Measurements from ENCODE around the gene TAF1B. TPM values are rescaled to one million over a fixed set of nuclear protein-coding genes. Genes with fewer than 3 reads are reported as not detected.

The TAF1B gene
- total RNA-seq (2013; cell fraction: nucleolus; rRNA removed), result 35.7 and 41.0 TPM in 2 replicates
- total RNA-seq (2014; rRNA removed), result 8.4 and 10.3 TPM in 2 replicates
- 18.3 and 18.8 TPM in 2 replicates for total RNA-seq (2014; rRNA removed; fragmentation: Illumina TruSeq; extraction: Trizol)
- 10.6 and 12.4 TPM in 2 replicates for total RNA-seq (2021)
- 2.5 TPM for polyA plus RNA-seq (2011; ENCODE audit: low read depth)
- polyA plus RNA-seq (2011; rRNA removed), result 15.9 and 19.5 TPM in 2 replicates
- 5.5 and 6.2 TPM in 2 replicates for polyA plus RNA-seq (2011; cell fraction: cytosol; rRNA removed)
- 8.2 and 11.9 TPM in 2 replicates for polyA plus RNA-seq (2011; cell fraction: nucleus; rRNA removed)
- 4.1 and 4.9 TPM in 2 replicates for polyA plus RNA-seq (2012)
- 12.5 and 13.1 TPM in 2 replicates for polyA plus RNA-seq (2014; fragmentation: Illumina TruSeq; extraction: Trizol)
- 1 to 10 TPM; 9.4 to 9.9 TPM for polyA plus RNA-seq (2014; fragmentation: Nextera tagmentation; extraction: Ambion mirVana)
- 8.1 and 8.8 TPM in 2 replicates for polyA plus RNA-seq (2014; rRNA removed)
- polyA plus RNA-seq (2016; fragmentation: Nextera tagmentation; extraction: Ambion mirVana), result 10 to 100 TPM; 12.8 to 15.3 TPM
- 16.2 and 21.2 TPM in 2 replicates for polyA minus RNA-seq (2011; rRNA and poly(A)+ RNA removed)
- polyA minus RNA-seq (2011; cell fraction: cytosol; rRNA and poly(A)+ RNA removed), result 9.1 and 9.5 TPM in 2 replicates
- polyA minus RNA-seq (2011; cell fraction: nucleus; rRNA and poly(A)+ RNA removed), result 23.3 and 37.2 TPM in 2 replicates
- percentile 63 among the genes with signal in this experiment for Bru-seq, nascent RNA
- percentile 57 among the genes with signal in this experiment for BruChase-seq, experiment 1, labeled RNA remaining after a 6-hour chase
- percentile 60 among the genes with signal in this experiment for BruChase-seq, experiment 2, labeled RNA remaining after a 2-hour chase
- long read RNA-seq, experiment 1, transcript TAF1B-201 (15 exons, 2,387 nt), result major isoform, 11 of 22 reads
- long read RNA-seq, experiment 1, partial matches to known transcripts, result 9 of 22 reads
- long read RNA-seq, experiment 1, other reads (novel, unspliced or antisense), result 2 of 22 reads
- long read RNA-seq, experiment 2, transcript TAF1B-201 (15 exons, 2,387 nt), result major isoform, 50 of 121 reads
- long read RNA-seq, experiment 2, partial matches to known transcripts, result 51 of 121 reads
- long read RNA-seq, experiment 2, other reads (novel, unspliced or antisense), result 18 of 121 reads

- H4K20me1 ChIP-seq (ENCODE audit: control insufficient read depth, insufficient read depth), result no peaks in the 10 kb centered on the region
- intact Hi-C loops (cut with micrococcal nuclease; ENCODE audit: unreplicated experiment), result no loop called here
- CTCF ChIA-PET, result interaction anchor here (0.7 to 3.5 kb wide), 13 partner anchors 12 to 565 kb away, joined by 3 to 38 read pairs (median 4); no protein-coding TSS in a partner anchor
- H3K79me2 ChIP-seq (ENCODE audit: control insufficient read depth, insufficient read depth, low read length), result peaks cover 3% of the 10 kb centered on the region; the same call in 1 of the 2 replicates
- peak within 1 kb of the TSS; percentile 69 for H3K9ac ChIP-seq (ENCODE audit: control insufficient read depth, insufficient read depth, low read length)
- H3K4me1 ChIP-seq (ENCODE audit: control insufficient read depth, insufficient read depth, low read length), result peaks cover 3% of the 10 kb centered on the region; the same call in 1 of the 2 replicates
- H3K36me3 ChIP-seq (ENCODE audit: control insufficient read depth in 2 of 2, insufficient read depth in 2 of 2, low read length in 1 of 2), result no peaks in the 10 kb centered on the region
- peak within 1 kb of the TSS; percentile 70 for H3K4me3 ChIP-seq
- WGBS (ENCODE audit: insufficient coverage, insufficient replicate concordance, low lambda C conversion rate, missing lambda C conversion rate), result under 1% methylated on average over 50 of the region's 70 CpGs
- BruUV-seq (replicated peaks), result no TSS peak
- peak; percentile 91 for FAIRE-seq
- RAD21 ChIA-PET (ENCODE audit: unreplicated experiment), result interaction anchor here (0.7 to 2.3 kb wide), 11 partner anchors 28 to 873 kb away, joined by 3 to 9 read pairs (median 4); partner anchors contain the start of genes ADAM17 and ODC1
- H3K27me3 ChIP-seq (replicated peaks in 1 of 2; ENCODE audit: control insufficient read depth in 2 of 2, insufficient read depth in 2 of 2, low read length in 1 of 2), result no peaks in the 10 kb centered on the region
- POLR2A ChIA-PET, result interaction anchor here (0.7 to 1.6 kb wide), 6 partner anchors 44 to 605 kb away, joined by 3 to 10 read pairs (median 4); partner anchors contain the start of gene ODC1
- peak; percentile 72 for DNase-seq (ENCODE audit: low read depth, low spot score)
- SMC1A ChIA-PET (ENCODE audit: uncharacterized antibody, unreplicated experiment), result interaction anchor here (0.6 to 2.6 kb wide), 8 partner anchors 12 to 141 kb away, joined by 3 to 14 read pairs (median 3); no protein-coding TSS in a partner anchor
- in situ Hi-C loops (cut with MboI), result no loop called here
- peak; percentile 93 for ATAC-seq
- H2AFZ ChIP-seq (ENCODE audit: control insufficient read depth, low read depth, low read length), result peak within 1 kb of the TSS; percentile 88
- no peaks in the 10 kb centered on the region for H3K9me3 ChIP-seq (replicated peaks; ENCODE audit: control insufficient read depth, insufficient read depth, low read length)
- H3K4me2 ChIP-seq (ENCODE audit: control insufficient read depth, insufficient read depth), result peak within 1 kb of the TSS; percentile 82
- H3K27ac ChIP-seq (ENCODE audit: control insufficient read depth, insufficient read depth), result peak within 1 kb of the TSS; percentile 51
- TF ChIP-seq PAX8 (IDR thresholded peaks at IDR 0.05) (no peak), ZBTB40 (IDR thresholded peaks at IDR 0.05; ENCODE audit: borderline replicate concordance) (peak; percentile 79; the same call in 1 of the 2 replicates), GATAD2B (conservative IDR thresholded peaks at IDR 0.05; ENCODE audit: low read depth) (peak; percentile 79), BHLHE40 (IDR thresholded peaks at IDR 0.05; ENCODE audit: borderline replicate concordance in 1 of 2, low read depth in 2 of 2, low read length in 1 of 2) (peak in 1 of 2 experiments; percentile 32; a peak in 2 of 4 replicates), IRF4 (IDR thresholded peaks at IDR 0.05; ENCODE audit: low read depth, low read length) (no peak), CBX5 (IDR thresholded peaks at IDR 0.05; ENCODE audit: low read depth) (no peak), IRF5 (IDR thresholded peaks at IDR 0.05; ENCODE audit: borderline replicate concordance) (no peak), BCL11A (IDR thresholded peaks at IDR 0.05; ENCODE audit: low read depth, low read length) (no peak), SMAD5 (IDR thresholded peaks at IDR 0.05; ENCODE audit: low read depth) (no peak), NFXL1 (IDR thresholded peaks at IDR 0.05; ENCODE audit: borderline replicate concordance) (no peak), ESRRA (IDR thresholded peaks at IDR 0.05; ENCODE audit: low read length) (no peak), EZH2 (IDR thresholded peaks at IDR 0.05; ENCODE audit: borderline replicate concordance, control insufficient read depth, low read depth, low read length) (no peak)
Observed at GRCh38 chr2:9843229-9844035, at the start of gene TAF1B. Gene TAF1B, plus strand, starts transcription at chr2:9843474. Its CDS starts 68 bp downstream, at chr2:9843542.

Data from GM12878 (cell line).